Liver (tissue), 9 donors: Measurements from ENCODE around the gene BTBD7. TPM values are rescaled to one million over a fixed set of nuclear protein-coding genes. Genes with fewer than 3 reads are reported as not detected.

ENCODE experiments used
- DNase-seq: peaks from one replicate; pipeline ENCODE4 v3.0.0-alpha.2; 2017; ENCODE audit warnings: low spot score
- H3K27ac ChIP-seq, 2 donors: one replicate each; pipeline ENCODE4 v1.7.0; 2013; ENCODE audit warnings: inconsistent platforms in 2 of 2, low read length in 2 of 2, control low read depth in 1 of 2, low read depth in 1 of 2, mild to moderate bottlenecking in 1 of 2
- H3K27me3 ChIP-seq, 4 donors: one replicate each; pipeline versions ENCODE4 v1.6.1 to v1.7.0; 2013; ENCODE audit warnings: low read length in 3 of 4, inconsistent platforms in 1 of 4, mild to moderate bottlenecking in 1 of 4, moderate library complexity in 1 of 4; ENCODE audit not compliant: control insufficient read depth in 4 of 4, insufficient read depth in 4 of 4
- H3K36me3 ChIP-seq, 4 donors: one replicate each; pipeline versions ENCODE4 v1.6.1 to v1.7.0; 2013; ENCODE audit warnings: low read length in 3 of 4, mild to moderate bottlenecking in 3 of 4, low read depth in 1 of 4, moderate library complexity in 1 of 4; ENCODE audit not compliant: control insufficient read depth in 4 of 4, insufficient read depth in 3 of 4
- H3K4me1 ChIP-seq, 4 donors: one replicate each; pipeline versions ENCODE4 v1.6.1 to v1.7.0; 2013; ENCODE audit warnings: low read length in 3 of 4, mild to moderate bottlenecking in 3 of 4, moderate library complexity in 1 of 4; ENCODE audit not compliant: control insufficient read depth in 4 of 4, insufficient read depth in 4 of 4
- H3K4me3 ChIP-seq, 3 donors: one replicate each; pipeline versions ENCODE4 v1.6.1 to v1.7.0; 2013; ENCODE audit warnings: low read length in 3 of 3, control low read depth in 1 of 3, low read depth in 1 of 3, mild to moderate bottlenecking in 1 of 3
- H3K9ac ChIP-seq, 2 donors: one replicate each; pipeline ENCODE4 v1.7.0; 2013; ENCODE audit warnings: low read length in 2 of 2, mild to moderate bottlenecking in 2 of 2, moderate library complexity in 2 of 2, control low read depth in 1 of 2, low read depth in 1 of 2
- H3K9me3 ChIP-seq, 4 donors: one replicate each; pipeline versions ENCODE4 v1.6.1 to v1.7.0; 2013; ENCODE audit warnings: low read length in 3 of 4; ENCODE audit not compliant: control insufficient read depth in 4 of 4
- ATF3 ChIP-seq: IDR thresholded peaks from 2 replicates; pipeline ENCODE4 v1.6.1; 2016; ENCODE audit warnings: antibody characterized with exemption
- CTCF ChIP-seq: fragments of 150-350 bp; IDR thresholded peaks from 2 replicates; pipeline ENCODE4 v1.5.1; 2017; ENCODE audit warnings: improper control_type of control experiment, low read depth, low read length; ENCODE audit not compliant: missing input control
- GABPA ChIP-seq, 2 donors: IDR thresholded peaks in 1 of 2; conservative IDR thresholded peaks in 1 of 2; 2 replicates each; pipeline ENCODE4 v1.6.1; 2016; ENCODE audit warnings: antibody characterized with exemption in 2 of 2, mild to moderate bottlenecking in 1 of 2, moderate library complexity in 1 of 2
- HNF4G ChIP-seq: IDR thresholded peaks from 2 replicates; pipeline ENCODE4 v1.6.1; 2016; ENCODE audit warnings: antibody characterized with exemption
- JUND ChIP-seq, 2 donors: IDR thresholded peaks; 2 replicates each; pipeline ENCODE4 v1.6.1; 2016; ENCODE audit warnings: antibody characterized with exemption in 2 of 2
- MAX ChIP-seq: IDR thresholded peaks from 2 replicates; pipeline ENCODE4 v1.6.1; 2016; ENCODE audit warnings: antibody characterized with exemption
- NR2F2 ChIP-seq: IDR thresholded peaks from 2 replicates; pipeline ENCODE4 v1.6.1; 2016; ENCODE audit warnings: antibody characterized with exemption
- RAD21 ChIP-seq, 2 donors: IDR thresholded peaks; 2 replicates each; pipeline ENCODE4 v1.6.1; 2016; ENCODE audit warnings: antibody characterized with exemption in 2 of 2, mild to moderate bottlenecking in 2 of 2
- RXRA ChIP-seq, 2 donors: IDR thresholded peaks; 2 replicates each; pipeline ENCODE4 v1.6.1; 2017 to 2018; ENCODE audit warnings: antibody characterized with exemption in 2 of 2, mild to moderate bottlenecking in 1 of 2
- SP1 ChIP-seq: IDR thresholded peaks from 2 replicates; pipeline ENCODE4 v1.6.1; 2018; ENCODE audit warnings: antibody characterized with exemption, mild to moderate bottlenecking
- YY1 ChIP-seq: IDR thresholded peaks from 2 replicates; pipeline ENCODE4 v1.6.1; 2016; ENCODE audit warnings: antibody characterized with exemption, mild to moderate bottlenecking
- WGBS: extraction: QIAGEN DNeasy Blood & Tissue Kit; methylation state at CpG from one replicate; pipeline ENCODE4 v1.1.7; 2013; 5-methylcytosine and 5-hydroxymethylcytosine counted together
- polyA plus RNA-seq, 2 donors: library from polyadenylated mRNA; stranded (reverse) in 1 of 2; unstranded in 1 of 2; fragments of 200-250 nt in 1 of 2; fragments of >200 nt in 1 of 2; fragmentation: Nextera tagmentation in 1 of 2; extraction: Ambion mirVana in 1 of 2; gene quantifications; one replicate each; pipeline versions ENCODE4 v1.2.1 to v1.2.3, GENCODE V29; 2013 to 2015
- total RNA-seq, 2 donors: library from RNA; depleted of rRNA; stranded (reverse); fragments of >200 nt; gene quantifications; one replicate each; pipeline ENCODE4 v1.2.3, GENCODE V29; 2014
- TF ChIP-seq, protein P1 (sequence below): IDR thresholded peaks from 2 replicates; pipeline ENCODE4 v1.6.1; 2016; ENCODE audit warnings: antibody characterized with exemption, mild to moderate bottlenecking
- TF ChIP-seq, protein P2 (sequence below): IDR thresholded peaks from 2 replicates; pipeline ENCODE4 v1.6.1; 2016; ENCODE audit warnings: antibody characterized with exemption
- donor health status: healthy.
- donor health status: healthy.
- donor health status: healthy.
- donor health status: healthy.
- donor health status: healthy.

Gene BTBD7, protein sequence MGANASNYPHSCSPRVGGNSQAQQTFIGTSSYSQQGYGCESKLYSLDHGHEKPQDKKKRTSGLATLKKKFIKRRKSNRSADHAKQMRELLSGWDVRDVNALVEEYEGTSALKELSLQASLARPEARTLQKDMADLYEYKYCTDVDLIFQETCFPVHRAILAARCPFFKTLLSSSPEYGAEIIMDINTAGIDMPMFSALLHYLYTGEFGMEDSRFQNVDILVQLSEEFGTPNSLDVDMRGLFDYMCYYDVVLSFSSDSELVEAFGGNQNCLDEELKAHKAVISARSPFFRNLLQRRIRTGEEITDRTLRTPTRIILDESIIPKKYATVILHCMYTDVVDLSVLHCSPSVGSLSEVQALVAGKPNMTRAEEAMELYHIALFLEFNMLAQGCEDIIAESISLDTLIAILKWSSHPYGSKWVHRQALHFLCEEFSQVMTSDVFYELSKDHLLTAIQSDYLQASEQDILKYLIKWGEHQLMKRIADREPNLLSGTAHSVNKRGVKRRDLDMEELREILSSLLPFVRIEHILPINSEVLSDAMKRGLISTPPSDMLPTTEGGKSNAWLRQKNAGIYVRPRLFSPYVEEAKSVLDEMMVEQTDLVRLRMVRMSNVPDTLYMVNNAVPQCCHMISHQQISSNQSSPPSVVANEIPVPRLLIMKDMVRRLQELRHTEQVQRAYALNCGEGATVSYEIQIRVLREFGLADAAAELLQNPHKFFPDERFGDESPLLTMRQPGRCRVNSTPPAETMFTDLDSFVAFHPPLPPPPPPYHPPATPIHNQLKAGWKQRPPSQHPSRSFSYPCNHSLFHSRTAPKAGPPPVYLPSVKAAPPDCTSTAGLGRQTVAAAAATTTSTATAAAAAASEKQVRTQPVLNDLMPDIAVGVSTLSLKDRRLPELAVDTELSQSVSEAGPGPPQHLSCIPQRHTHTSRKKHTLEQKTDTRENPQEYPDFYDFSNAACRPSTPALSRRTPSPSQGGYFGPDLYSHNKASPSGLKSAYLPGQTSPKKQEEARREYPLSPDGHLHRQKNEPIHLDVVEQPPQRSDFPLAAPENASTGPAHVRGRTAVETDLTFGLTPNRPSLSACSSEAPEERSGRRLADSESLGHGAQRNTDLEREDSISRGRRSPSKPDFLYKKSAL
- total RNA-seq (10 to 100 TPM; 14.2 to 17.7 TPM), polyA plus RNA-seq (1 to 10 TPM; 4.4 to 6.2 TPM)

- TF ChIP-seq RXRA (IDR thresholded peaks at IDR 0.05) (peak in 1 of 2 donors; percentile 12), YY1 (peak; percentile 87), RAD21 (IDR thresholded peaks at IDR 0.05) (peak in 1 of 2 donors; percentile 22), NR2F2 (no peak), GABPA (IDR thresholded peaks at IDR 0.05 in 1 of 2, conservative IDR thresholded peaks at IDR 0.05 in 1 of 2) (no peak), JUND (IDR thresholded peaks at IDR 0.05) (no peak), MAX (peak; percentile 73), CTCF (peak; percentile 25)
- TF ChIP-seq, protein P1, sequence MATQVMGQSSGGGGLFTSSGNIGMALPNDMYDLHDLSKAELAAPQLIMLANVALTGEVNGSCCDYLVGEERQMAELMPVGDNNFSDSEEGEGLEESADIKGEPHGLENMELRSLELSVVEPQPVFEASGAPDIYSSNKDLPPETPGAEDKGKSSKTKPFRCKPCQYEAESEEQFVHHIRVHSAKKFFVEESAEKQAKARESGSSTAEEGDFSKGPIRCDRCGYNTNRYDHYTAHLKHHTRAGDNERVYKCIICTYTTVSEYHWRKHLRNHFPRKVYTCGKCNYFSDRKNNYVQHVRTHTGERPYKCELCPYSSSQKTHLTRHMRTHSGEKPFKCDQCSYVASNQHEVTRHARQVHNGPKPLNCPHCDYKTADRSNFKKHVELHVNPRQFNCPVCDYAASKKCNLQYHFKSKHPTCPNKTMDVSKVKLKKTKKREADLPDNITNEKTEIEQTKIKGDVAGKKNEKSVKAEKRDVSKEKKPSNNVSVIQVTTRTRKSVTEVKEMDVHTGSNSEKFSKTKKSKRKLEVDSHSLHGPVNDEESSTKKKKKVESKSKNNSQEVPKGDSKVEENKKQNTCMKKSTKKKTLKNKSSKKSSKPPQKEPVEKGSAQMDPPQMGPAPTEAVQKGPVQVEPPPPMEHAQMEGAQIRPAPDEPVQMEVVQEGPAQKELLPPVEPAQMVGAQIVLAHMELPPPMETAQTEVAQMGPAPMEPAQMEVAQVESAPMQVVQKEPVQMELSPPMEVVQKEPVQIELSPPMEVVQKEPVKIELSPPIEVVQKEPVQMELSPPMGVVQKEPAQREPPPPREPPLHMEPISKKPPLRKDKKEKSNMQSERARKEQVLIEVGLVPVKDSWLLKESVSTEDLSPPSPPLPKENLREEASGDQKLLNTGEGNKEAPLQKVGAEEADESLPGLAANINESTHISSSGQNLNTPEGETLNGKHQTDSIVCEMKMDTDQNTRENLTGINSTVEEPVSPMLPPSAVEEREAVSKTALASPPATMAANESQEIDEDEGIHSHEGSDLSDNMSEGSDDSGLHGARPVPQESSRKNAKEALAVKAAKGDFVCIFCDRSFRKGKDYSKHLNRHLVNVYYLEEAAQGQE = peak; percentile 14
- Histone ChIP-seq H3K4me1 (peaks cover 10 to 38% (median 32%) of the 10 kb centered on the region in 4 donors), H3K9ac (peak within 1 kb of the TSS; percentile 80 to 87), H3K36me3 (peaks cover 0 to 6% (median 0%) of the 10 kb centered on the region in 4 donors), H3K9me3 (peaks cover 0 to 8% (median 5%) of the 10 kb centered on the region in 4 donors), H3K27ac (peak within 1 kb of the TSS; percentile 97), H3K4me3 (peak within 1 kb of the TSS; percentile 74 to 86 (median 85)), H3K27me3 (no peaks in the 10 kb centered on the region)
- under 1% methylated on average over 74 of the region's 74 CpGs for WGBS
- peak; percentile 95 for DNase-seq
These were observed at the start of gene BTBD7 for GRCh38 chr14:93332853-93333630. Gene BTBD7 (minus strand): TSS chr14:93333036. CDS start chr14:93296051, 36,985 bp downstream.

DNA sequence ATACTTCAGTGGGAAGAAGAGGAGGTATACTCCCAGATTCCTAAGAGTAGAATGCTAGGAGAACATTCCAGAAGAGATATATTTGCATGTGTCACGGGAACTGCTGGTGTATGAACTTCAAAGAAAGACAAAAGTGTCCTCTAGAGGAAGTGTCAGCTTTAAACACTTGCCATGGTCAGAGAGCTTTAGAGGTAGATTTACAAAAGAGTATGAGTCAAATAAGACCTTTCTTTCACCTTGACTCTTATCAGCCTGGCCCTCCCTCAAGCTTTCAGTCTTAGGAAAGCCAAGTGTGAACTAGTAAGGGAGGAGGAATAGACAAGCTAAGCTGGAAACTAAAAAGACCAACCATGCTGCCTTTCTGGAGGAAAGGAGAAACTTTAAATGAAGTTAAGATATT, 48.8 kb upstream of the BTBD7 start:
- no peak overlapping the region for H3K9ac ChIP-seq
- H3K9me3 ChIP-seq = no peaks in the 10 kb centered on the region
- no peak overlapping the region for H3K27ac ChIP-seq
- no peaks in the 10 kb centered on the region for H3K36me3 ChIP-seq
- H3K4me3 ChIP-seq = no peak overlapping the region
- H3K27me3 ChIP-seq = peaks cover 0 to 8% (median 0%) of the 10 kb centered on the region in 4 donors
- DNase-seq = no peak
- 77% methylated on average over 1 of the region's 1 CpG for WGBS
- no peaks in the 10 kb centered on the region for H3K4me1 ChIP-seq
- no peak for TF ChIP-seq NR2F2
- no peak for TF ChIP-seq GABPA (IDR thresholded peaks at IDR 0.05 in 1 of 2, conservative IDR thresholded peaks at IDR 0.05 in 1 of 2)
- no peak for TF ChIP-seq YY1
- no peak for TF ChIP-seq RXRA (IDR thresholded peaks at IDR 0.05)
- TF ChIP-seq, protein P1 = no peak
- TF ChIP-seq, protein P2, sequence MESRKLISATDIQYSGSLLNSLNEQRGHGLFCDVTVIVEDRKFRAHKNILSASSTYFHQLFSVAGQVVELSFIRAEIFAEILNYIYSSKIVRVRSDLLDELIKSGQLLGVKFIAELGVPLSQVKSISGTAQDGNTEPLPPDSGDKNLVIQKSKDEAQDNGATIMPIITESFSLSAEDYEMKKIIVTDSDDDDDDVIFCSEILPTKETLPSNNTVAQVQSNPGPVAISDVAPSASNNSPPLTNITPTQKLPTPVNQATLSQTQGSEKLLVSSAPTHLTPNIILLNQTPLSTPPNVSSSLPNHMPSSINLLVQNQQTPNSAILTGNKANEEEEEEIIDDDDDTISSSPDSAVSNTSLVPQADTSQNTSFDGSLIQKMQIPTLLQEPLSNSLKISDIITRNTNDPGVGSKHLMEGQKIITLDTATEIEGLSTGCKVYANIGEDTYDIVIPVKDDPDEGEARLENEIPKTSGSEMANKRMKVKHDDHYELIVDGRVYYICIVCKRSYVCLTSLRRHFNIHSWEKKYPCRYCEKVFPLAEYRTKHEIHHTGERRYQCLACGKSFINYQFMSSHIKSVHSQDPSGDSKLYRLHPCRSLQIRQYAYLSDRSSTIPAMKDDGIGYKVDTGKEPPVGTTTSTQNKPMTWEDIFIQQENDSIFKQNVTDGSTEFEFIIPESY = no peak
- no peak for TF ChIP-seq ATF3
- no peak for TF ChIP-seq SP1
- TF ChIP-seq RAD21 (IDR thresholded peaks at IDR 0.05) = no peak
- no peak for TF ChIP-seq HNF4G
